Stimulated activated CD8-positive, alpha-beta memory T cell treated with anti-CD3 and anti-CD28 coated beads, Interleukin-15, amount 100 ng/mL, for 4 hours (primary cell): ENCODE results near the gene CHST1.

Experiments
- DNase-seq, 2 donors: peaks; one replicate each; pipeline ENCODE4 v3.0.0-alpha.2; 2020; ENCODE audit warnings: low read depth in 2 of 2

Gene CHST1

DNA sequence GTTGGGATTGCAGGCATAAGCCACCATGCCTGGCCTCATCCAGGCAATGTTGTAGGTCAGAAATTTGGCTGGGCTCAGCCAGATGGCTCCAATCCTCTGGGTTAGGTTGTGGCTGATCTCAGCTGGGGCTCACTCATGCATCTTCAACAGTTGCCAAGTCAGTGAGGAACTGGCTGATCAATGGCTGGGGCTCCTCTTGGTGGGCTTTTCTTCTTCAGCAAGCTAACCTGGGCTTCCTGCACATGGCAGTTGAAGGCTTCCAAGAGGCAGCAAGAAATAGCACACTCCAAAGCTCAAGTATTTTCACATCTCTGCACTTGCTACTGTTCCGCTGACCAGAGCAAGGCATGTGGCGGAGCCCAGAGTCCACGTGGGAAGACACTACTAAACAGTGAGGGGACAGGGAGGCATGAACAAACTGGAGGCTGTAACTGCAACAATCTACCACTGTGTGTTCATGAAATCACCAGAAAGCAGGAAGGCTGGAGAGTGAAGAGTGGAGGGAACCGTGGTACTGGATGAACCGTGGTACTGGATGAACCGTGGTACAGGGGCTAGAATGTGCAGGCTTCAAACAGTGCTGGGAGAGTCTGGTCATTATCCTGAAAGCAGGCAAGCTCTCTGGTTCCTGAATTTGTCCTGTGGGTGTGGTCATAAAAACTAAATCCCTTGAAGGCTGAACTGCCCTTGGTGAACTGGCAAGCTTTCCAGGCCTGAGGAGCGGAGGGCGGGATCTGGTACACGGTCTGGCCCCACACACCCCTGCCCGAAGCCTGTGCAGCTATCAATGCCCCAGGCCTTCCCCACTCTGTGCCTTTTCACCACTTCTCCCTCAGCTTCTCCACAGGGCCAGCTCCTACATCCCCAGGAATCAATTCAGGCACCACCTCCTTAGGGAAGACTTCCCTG lies 20.2 kb downstream of the CHST1 start:
- DNase-seq = no peak

- no peak for DNase-seq
Measured at GRCh38 chr11:45643598-45644260, 21.7 kb downstream of the CHST1 start.

DNA sequence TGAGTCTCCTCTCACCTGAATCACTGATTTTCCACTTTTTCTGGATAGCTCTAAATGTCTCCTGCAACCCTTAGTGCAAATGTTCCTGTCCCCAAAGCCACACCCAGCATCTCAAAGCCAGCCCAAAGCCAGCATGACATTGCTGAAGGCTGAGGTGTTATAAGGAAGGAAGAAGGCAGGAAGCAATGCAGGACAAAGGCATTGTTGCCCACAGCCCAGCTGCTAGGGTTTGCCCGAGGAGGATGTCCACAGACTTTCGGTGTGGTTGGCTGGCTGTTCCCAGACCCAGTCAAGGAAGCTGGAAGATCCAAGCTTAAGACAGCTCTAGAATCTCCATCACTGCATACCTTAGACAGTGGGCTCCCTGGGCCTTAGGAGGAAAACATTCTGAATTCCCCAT lies 23.5 kb downstream of the CHST1 start:
- no peak for DNase-seq

- DNase-seq = no peak
Measured at GRCh38 chr11:45638051-45638450, 27.4 kb downstream of the CHST1 start.

GRCh38 chr11:45635907-45636306 lies 29.5 kb downstream of the CHST1 start:
- no peak for DNase-seq

GRCh38 chr11:45625611-45626010 lies 39.8 kb downstream of the CHST1 start:
- no peak for DNase-seq

- DNase-seq = no peak
Measured at GRCh38 chr11:45624095-45624494, 41.3 kb downstream of the CHST1 start.

DNA sequence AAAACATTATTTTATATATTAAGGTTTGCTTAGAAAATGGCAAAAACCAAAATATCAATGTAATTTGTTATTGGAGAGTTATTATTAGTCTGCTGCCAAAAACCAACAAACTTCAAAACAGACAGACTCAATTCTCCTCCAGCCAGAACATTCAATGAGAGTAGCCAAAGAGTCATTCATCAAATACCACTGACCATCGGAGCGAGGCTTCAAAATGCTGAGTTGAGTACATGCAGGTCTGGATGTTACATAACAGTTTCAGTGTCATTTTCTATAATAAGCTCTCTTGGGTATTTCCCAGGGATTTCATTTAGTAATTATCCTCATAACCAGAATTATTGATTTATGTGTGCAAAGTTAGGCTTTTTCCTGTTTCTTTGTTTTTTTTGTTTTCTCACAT lies 42.6 kb downstream of the CHST1 start:
- no peak for DNase-seq

- DNase-seq = no peak
Measured at GRCh38 chr11:45622283-45622682, 43.1 kb downstream of the CHST1 start.

DNA sequence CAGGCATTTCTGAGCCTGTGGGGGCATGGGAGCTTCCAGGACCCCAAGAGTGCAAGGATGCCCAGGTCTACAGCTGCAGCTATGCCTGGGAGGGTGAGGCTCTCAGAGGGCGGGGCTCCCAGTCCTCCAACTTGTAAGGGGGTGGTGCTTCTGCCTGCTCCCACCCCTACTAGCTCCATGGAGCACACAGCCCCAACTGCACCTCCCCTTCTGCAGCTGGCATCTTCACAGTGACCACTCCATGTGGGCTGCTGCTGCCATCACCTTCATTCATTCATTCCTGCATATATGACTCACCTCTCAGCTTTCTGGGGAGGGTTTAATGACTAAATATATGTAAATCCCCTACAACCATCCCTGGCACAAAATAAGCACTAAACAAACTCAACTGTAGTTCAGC lies 43.8 kb downstream of the CHST1 start:
- DNase-seq = no peak

GRCh38 chr11:45620243-45620642 lies 45.2 kb downstream of the CHST1 start:
- no peak for DNase-seq

DNA sequence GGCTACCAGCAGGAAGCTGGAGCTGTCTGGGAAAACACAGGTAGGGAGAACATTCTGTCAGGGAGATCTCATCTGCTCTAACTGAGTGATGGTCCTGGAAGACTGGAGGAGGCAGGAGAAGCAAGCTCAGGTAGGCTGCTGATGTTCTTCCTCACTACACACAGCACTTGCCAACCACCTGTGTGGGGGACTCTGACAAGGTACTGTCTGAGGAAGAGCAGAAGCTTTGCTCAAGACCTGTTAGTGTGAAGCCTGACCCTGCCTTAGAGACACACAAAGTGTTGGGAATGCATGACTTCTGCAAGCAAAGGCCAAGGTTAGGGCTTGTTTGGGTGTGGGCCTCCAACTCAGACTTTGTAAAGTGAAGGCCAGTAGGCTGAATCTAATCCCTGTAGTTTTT lies 46.5 kb downstream of the CHST1 start:
- no peak for DNase-seq

DNA sequence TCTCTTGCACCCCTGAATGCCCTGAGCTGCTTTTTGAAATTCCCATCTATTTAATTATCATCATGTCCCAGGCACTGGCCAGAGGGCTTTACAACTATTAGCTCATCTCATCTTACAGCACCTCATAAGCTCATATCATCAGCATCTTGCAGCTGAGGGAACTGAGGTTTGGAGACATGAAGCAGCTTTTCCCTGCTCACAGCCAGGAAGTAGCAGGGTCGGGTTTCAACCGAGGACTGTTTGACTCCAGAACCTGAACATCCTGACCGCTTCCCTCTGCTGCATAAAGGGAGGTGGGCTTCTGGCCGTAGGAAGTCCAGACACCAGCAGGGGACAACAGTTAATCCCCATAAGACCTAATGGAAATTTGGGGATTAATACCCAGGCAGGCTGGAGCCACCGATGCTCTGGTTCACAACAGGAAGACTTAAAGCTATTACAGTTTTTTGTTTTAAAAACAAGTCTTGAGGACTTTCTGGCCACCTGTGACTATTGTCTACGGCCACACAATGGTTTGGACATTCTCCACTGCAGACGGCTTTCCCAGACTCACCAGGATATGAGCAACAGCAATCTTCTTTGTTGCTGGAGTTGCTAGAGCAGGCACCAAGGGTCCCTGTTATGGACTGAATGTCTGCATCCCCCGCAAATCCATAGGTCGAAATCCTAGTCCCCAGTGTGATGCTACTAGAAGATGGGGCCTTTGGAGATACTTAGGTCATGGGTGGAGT lies 47.4 kb downstream of the CHST1 start:
- DNase-seq = no peak

GRCh38 chr11:45616802-45617549 lies 48.4 kb downstream of the CHST1 start:
- no peak for DNase-seq

- no peak for DNase-seq
Measured at GRCh38 chr11:45615182-45615792, 50.1 kb downstream of the CHST1 start.

DNA sequence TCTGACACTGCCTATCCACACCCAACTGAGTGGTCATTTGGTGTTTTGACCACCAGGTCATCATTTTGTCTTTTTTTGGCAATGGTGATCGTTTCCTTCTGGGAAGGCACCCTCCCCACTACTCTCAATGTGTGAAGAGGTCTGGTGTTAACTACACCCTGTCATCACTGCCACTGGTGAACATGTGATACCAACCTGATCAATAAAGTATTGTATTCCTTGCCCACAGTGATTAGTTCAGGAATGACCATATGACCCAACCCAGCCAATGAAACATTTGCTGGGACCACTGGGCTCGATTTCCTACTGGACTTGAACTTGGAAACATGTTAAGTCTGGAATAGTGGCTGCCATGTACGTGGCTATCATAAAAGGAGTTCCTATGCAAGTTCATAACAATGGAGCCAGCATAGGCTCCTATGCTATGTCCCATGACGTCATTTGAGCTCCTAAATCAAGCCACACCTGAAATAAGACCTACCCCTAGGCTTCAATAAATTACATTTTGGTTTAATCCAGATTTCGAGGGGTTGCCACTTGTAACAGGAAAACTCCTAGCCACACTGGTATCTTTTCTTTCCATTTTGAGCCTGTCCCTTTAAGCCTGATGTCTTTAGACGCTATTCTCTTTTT lies 51.1 kb downstream of the CHST1 start:
- no peak for DNase-seq

- DNase-seq = no peak
Measured at GRCh38 chr11:45610627-45611026, 54.8 kb downstream of the CHST1 start.

- DNase-seq = no peak
Measured at GRCh38 chr11:45609902-45610301, 55.5 kb downstream of the CHST1 start.

GRCh38 chr11:45609337-45609736 lies 56.1 kb downstream of the CHST1 start:
- no peak for DNase-seq

DNA sequence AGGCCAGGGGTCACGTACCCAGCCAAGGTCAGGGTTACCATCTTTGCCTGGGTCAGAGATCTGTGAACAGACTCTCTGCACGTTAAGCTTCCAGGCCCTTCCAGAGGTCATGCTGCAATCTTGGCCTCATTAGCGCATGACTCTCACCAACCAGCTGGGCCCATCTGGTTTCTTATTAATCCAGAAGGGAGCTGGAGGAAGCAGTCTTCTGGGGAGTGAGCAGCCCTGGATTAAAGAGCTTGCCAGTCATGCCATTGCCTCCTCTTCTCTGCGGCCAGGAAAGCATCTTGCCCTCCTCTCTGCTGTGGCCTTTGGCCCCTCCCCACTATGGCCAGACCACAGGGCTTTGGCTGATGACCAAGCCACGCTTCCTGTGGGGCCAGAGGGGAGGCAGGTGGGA lies 57.4 kb downstream of the CHST1 start:
- no peak for DNase-seq
